GM18868 (cell line): ENCODE results near the gene MRPL55.
"Not testable (repeated sequence)": the region's sequence is repeated elsewhere in the genome, so short reads cannot be mapped to it uniquely, and the experiment has no call there.

Experiments used
- ATAC-seq: cut with Tn5 transposase; IDR thresholded peaks from one replicate; pipeline ENCODE4 v1.9.1; 2021; ENCODE audit warnings: mild to moderate bottlenecking, moderate library complexity; ENCODE audit not compliant: unreplicated experiment

MRPL55 gene

GRCh38 chr1:228125185-228125584 is 16.1 kb upstream of the MRPL55 start:
- no peak for ATAC-seq

- no peak for ATAC-seq
Measured at GRCh38 chr1:228123505-228123904, 14.4 kb upstream of the MRPL55 start.

- no peak for ATAC-seq
Measured at GRCh38 chr1:228122921-228123441, 13.9 kb upstream of the MRPL55 start.

- ATAC-seq: no peak
Measured at GRCh38 chr1:228120857-228121489, 11.9 kb upstream of the MRPL55 start.

GRCh38 chr1:228120351-228120750 is 11.3 kb upstream of the MRPL55 start:
- no peak for ATAC-seq

GRCh38 chr1:228118040-228118439 is 8.9 kb upstream of the MRPL55 start:
- no peak for ATAC-seq

GRCh38 chr1:228117335-228117734 is 8.2 kb upstream of the MRPL55 start:
- no peak for ATAC-seq

- no peak for ATAC-seq
Measured at GRCh38 chr1:228114827-228115226, 5.7 kb upstream of the MRPL55 start.

- no peak for ATAC-seq
Measured at GRCh38 chr1:228112617-228113016, 3.5 kb upstream of the MRPL55 start.

GRCh38 chr1:228112167-228112566 is 3.1 kb upstream of the MRPL55 start:
- no peak for ATAC-seq

- not testable (repeated sequence) for ATAC-seq
Measured at GRCh38 chr1:228111315-228111714, 2.2 kb upstream of the MRPL55 start.

GRCh38 chr1:228110556-228110955 is 1.5 kb upstream of the MRPL55 start:
- no peak for ATAC-seq

GRCh38 chr1:228109962-228110488 is 926 bp upstream of the MRPL55 start:
- peak; percentile 14 for ATAC-seq

GRCh38 chr1:228108742-228109072 is 392 bp downstream of the MRPL55 start:
- no peak for ATAC-seq

GRCh38 chr1:228108055-228108690 is 926 bp downstream of the MRPL55 start:
- ATAC-seq: no peak

- no peak for ATAC-seq
Measured at GRCh38 chr1:228107636-228108035, 1.5 kb downstream of the MRPL55 start.

- no peak for ATAC-seq
Measured at GRCh38 chr1:228106800-228107054, 2.4 kb downstream of the MRPL55 start.

- ATAC-seq: no peak
Measured at GRCh38 chr1:228105996-228106799, 2.9 kb downstream of the MRPL55 start.

- no peak for ATAC-seq
Measured at GRCh38 chr1:228105270-228105995, 3.7 kb downstream of the MRPL55 start.

- ATAC-seq: no peak
Measured at GRCh38 chr1:228104526-228105269, 4.4 kb downstream of the MRPL55 start.
